Purkinje cell (primary cell): ENCODE results near the gene ZEB2. TPM values are rescaled to one million over a fixed set of nuclear protein-coding genes. Genes with fewer than 3 reads are reported as not detected.

Experiments used
- polyA plus RNA-seq: library from polyadenylated mRNA; unstranded; fragments of >200 nt; fragmentation: Nextera tagmentation; gene quantifications from 2 replicates; pipeline ENCODE4 v1.2.1, GENCODE V29; 2014

ZEB2 gene
- 9.3 and 31.7 TPM in 2 replicates for polyA plus RNA-seq

GRCh38 chr2:144519934-144520731 lies at the start of gene ZEB2:
TSS of gene ZEB2 (minus strand) at chr2:144520119. CDS start at chr2:144517350, 2,769 bp downstream.

